ENCODE data around the gene ETS1.

The ETS1 gene

DNA sequence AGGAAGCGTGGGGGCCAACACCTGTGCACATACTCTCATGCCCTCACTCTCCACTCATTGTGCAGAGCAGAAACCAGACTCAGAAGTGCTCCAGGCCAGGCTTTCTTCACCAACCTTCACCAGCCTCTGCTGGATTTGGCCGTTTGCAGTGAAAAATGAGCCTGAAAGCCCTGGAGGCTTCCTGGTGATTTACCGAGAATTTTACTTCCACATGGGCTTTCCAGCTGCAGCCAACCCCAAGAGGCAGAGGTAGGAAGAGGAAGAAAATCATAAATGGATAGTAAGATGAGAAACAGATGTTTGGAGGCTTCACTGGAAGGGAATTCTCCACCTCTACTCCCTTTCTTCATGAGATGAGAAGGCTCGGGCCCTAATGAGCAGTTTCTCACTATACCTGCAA lies 155.4 kb downstream of the ETS1 start:
- no peak overlapping the region for H3K27ac ChIP-seq (ENCODE audit: low read depth, low read length)

DNA sequence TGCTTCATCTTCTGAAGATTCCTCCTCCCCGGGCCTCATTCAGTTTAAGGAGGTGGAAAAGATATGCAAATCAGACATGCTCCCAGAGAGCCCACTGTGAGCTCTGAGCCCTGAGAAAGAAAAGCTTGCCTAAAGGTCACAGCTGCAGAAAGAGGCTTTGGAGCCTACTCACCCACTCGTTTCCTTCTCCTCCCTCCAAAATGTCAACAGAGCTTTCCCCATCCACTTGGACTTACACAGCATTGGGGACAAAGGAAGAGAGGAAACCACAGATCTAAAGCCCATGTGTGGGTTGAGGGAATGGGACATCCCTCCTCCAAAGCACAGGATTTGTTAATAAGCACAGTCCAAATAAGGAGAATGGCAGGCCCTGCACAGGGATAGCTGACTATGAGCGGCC lies 158.4 kb downstream of the ETS1 start:
- Histone ChIP-seq H3K4me1 (ENCODE audit: control insufficient read depth, insufficient read depth, low read length, unreplicated experiment) (no peaks in the 10 kb centered on the region), H3K79me2 (ENCODE audit: control insufficient read depth, insufficient read depth, low read length, unreplicated experiment) (no peaks in the 10 kb centered on the region), H3K4me3 (ENCODE audit: low read depth, low read length) (no peak overlapping the region), H2AFZ (ENCODE audit: low read length, unreplicated experiment) (no peak overlapping the region), H3K36me3 (ENCODE audit: insufficient read depth, low read length) (no peaks in the 10 kb centered on the region), H3K27me3 (ENCODE audit: insufficient read depth, low read length) (no peaks in the 10 kb centered on the region), H3K27ac (ENCODE audit: low read depth, low read length) (no peak overlapping the region)

More for the DNA sequence above, 155.4 kb downstream of the ETS1 start:
- no peak overlapping the region for H3K4me3 ChIP-seq (ENCODE audit: low read depth, low read length)
- no peaks in the 10 kb centered on the region for H3K27me3 ChIP-seq (ENCODE audit: insufficient read depth, low read length)
- no peak overlapping the region for H2AFZ ChIP-seq (ENCODE audit: low read length, unreplicated experiment)
- H3K36me3 ChIP-seq (ENCODE audit: insufficient read depth, low read length) = no peaks in the 10 kb centered on the region
- H3K79me2 ChIP-seq (ENCODE audit: control insufficient read depth, insufficient read depth, low read length, unreplicated experiment) = no peaks in the 10 kb centered on the region
- no peaks in the 10 kb centered on the region for H3K4me1 ChIP-seq (ENCODE audit: control insufficient read depth, insufficient read depth, low read length, unreplicated experiment)

DNA sequence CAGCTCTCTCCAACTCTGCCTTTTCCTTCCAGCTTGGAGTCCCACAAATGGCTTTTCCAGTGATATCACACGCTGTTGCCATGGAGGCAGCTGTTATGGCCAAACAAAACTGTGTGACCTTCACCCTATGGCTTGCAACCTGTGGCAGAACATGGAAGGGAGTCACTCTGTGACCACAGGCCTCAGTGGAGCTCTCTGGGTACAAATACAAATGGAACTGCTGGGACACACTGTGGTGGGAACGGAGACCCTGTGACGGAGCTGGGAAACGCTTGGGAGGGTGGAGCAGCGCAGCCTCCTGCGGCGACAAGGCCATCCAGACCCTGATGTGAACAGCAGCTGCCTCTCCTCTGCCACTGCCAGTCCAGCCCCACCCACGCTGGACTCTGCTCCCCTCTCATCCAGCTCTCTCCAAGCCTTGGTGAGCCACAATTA lies 162.5 kb downstream of the ETS1 start:
- H2AFZ ChIP-seq (ENCODE audit: low read length, unreplicated experiment) = no peak overlapping the region
- H3K79me2 ChIP-seq (ENCODE audit: control insufficient read depth, insufficient read depth, low read length, unreplicated experiment) = no peaks in the 10 kb centered on the region
- H3K4me1 ChIP-seq (ENCODE audit: control insufficient read depth, insufficient read depth, low read length, unreplicated experiment) = peaks cover 17% of the 10 kb centered on the region
- H3K4me3 ChIP-seq (ENCODE audit: low read depth, low read length) = no peak overlapping the region
- H3K36me3 ChIP-seq (ENCODE audit: insufficient read depth, low read length) = no peaks in the 10 kb centered on the region
- no peak overlapping the region for H3K27ac ChIP-seq (ENCODE audit: low read depth, low read length)
- no peaks in the 10 kb centered on the region for H3K27me3 ChIP-seq (ENCODE audit: insufficient read depth, low read length)

DNA sequence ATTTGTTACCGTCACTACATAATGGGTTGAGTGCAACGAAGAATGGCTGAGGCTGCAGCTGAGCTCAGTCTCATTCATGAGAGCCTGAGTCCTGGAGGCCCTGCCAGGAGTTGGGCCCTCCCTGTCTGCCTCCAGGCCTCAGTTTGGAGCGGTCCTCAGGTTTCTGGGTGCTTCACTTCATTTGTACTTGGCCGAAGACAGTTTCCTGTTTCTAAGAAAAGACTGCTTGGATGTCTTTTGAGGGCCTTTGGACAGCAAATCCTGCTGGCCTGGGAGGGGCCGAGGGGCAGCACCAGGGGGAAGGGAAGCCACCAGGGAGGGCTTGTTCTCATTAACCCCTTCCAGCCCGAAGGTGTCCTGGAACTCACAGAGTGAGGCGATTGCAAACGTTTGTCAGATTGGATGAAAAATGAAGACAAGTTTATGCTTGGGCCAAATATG lies 163.1 kb downstream of the ETS1 start:
- no peaks in the 10 kb centered on the region for H3K79me2 ChIP-seq (ENCODE audit: control insufficient read depth, insufficient read depth, low read length, unreplicated experiment)
- no peaks in the 10 kb centered on the region for H3K27me3 ChIP-seq (ENCODE audit: insufficient read depth, low read length)
- H3K4me1 ChIP-seq (ENCODE audit: control insufficient read depth, insufficient read depth, low read length, unreplicated experiment) = peaks cover 17% of the 10 kb centered on the region
- H2AFZ ChIP-seq (ENCODE audit: low read length, unreplicated experiment) = no peak overlapping the region
- H3K4me3 ChIP-seq (ENCODE audit: low read depth, low read length) = no peak overlapping the region
- no peaks in the 10 kb centered on the region for H3K36me3 ChIP-seq (ENCODE audit: insufficient read depth, low read length)
- H3K27ac ChIP-seq (ENCODE audit: low read depth, low read length) = no peak overlapping the region

DNA sequence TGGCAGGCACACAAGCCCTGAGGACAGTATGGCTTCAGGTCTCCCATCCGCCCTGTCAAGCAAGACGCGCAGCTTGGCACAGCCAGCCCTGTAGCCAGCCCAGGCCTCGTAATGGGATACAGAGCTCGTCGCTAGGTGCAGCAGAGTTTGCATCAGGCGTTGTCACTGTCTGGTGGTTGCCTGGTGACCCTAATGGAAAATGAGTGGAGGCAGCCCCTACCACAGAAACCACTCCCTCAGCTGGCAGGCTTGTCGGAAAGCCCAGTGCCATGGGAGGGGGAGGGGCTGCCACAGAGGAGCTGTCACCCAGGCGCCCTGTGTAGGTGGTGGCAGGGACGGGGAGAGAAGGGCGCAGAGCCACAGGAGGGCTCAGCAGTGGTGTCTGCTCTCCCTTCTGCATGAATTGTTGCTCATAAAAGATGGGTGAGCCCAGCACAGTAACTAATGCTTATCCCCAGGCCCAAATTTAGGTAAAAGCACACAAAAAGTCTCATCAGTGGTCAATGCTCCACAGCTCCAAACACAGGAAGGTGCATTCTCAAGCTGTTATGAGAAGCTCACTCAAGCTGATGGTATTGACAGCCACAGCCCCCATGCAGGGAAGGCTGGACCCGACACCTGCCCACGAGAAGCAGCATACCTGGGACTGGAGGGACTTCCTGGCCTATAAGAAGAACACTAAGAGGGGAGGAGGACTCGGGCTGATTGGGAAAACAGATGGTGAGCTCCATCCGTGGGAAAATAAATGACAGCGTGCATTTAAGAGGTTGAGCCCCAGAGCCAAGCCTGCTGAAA lies 164.6 kb downstream of the ETS1 start:
- Histone ChIP-seq H3K36me3 (ENCODE audit: insufficient read depth, low read length) (no peaks in the 10 kb centered on the region), H3K4me3 (ENCODE audit: low read depth, low read length) (no peak overlapping the region), H2AFZ (ENCODE audit: low read length, unreplicated experiment) (no peak overlapping the region), H3K27ac (ENCODE audit: low read depth, low read length) (no peak overlapping the region), H3K27me3 (ENCODE audit: insufficient read depth, low read length) (no peaks in the 10 kb centered on the region), H3K79me2 (ENCODE audit: control insufficient read depth, insufficient read depth, low read length, unreplicated experiment) (no peaks in the 10 kb centered on the region), H3K4me1 (ENCODE audit: control insufficient read depth, insufficient read depth, low read length, unreplicated experiment) (peaks cover 24% of the 10 kb centered on the region)

DNA sequence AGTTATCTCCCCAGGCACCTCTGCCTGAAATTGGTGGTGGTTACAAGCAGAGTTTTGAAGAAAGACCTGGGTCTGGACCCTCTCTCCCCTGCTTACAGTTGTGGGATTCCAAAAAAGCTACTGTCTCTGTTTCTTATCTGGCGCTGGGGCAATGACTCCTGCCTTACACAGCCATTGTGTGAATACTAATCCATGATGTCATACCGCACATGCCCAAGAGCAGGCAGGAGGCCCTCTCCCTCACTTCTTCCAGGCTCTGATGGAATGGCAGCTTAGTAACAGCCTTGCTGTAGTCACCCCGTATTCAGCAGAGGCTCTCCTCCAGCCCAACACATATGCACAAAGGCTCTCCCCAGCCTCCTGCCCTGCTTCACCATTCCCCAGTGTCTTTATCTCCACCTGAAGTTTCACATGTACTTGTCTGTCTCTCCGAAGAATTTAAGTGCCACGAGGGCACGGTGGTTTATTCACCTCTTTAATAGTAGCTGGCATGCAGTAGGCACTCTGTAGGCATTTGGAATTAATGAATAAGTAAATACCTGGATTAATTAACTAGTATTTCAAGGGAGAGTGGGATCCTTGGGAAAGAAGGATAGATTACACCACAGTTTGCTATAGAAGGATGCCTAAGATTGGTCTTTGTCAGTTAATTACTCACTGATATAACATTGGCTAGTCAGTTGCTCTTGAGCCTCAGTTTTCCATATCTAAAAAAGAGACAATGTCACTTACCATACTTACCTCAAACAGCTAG lies 165.6 kb downstream of the ETS1 start:
- Histone ChIP-seq H3K79me2 (ENCODE audit: control insufficient read depth, insufficient read depth, low read length, unreplicated experiment) (no peaks in the 10 kb centered on the region), H3K27me3 (ENCODE audit: insufficient read depth, low read length) (no peaks in the 10 kb centered on the region), H3K4me1 (ENCODE audit: control insufficient read depth, insufficient read depth, low read length, unreplicated experiment) (peaks cover 31% of the 10 kb centered on the region), H3K27ac (ENCODE audit: low read depth, low read length) (peak overlapping the region; percentile 78), H2AFZ (ENCODE audit: low read length, unreplicated experiment) (peak overlapping the region; percentile 48), H3K36me3 (ENCODE audit: insufficient read depth, low read length) (no peaks in the 10 kb centered on the region), H3K4me3 (ENCODE audit: low read depth, low read length) (no peak overlapping the region)

DNA sequence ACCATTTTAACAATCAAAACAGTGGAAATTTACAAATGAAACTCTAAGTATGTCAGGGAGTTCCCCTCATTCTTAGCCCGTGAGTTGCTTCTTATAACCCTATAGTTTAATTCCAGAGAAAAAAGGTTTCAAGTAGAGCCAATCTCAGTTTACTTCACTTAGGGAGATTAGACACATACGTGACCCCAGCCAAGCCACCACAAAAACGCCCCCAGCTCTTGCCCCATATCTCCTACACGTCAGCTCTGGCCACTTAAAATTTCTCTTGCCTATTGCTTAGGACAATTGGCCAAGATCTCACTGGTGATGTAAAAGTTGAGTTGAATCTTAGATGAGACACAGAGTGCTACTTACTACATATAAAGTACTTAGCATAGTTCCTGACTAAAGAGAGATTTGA lies 166.4 kb downstream of the ETS1 start:
- peak overlapping the region; percentile 48 for H2AFZ ChIP-seq (ENCODE audit: low read length, unreplicated experiment)
- no peaks in the 10 kb centered on the region for H3K27me3 ChIP-seq (ENCODE audit: insufficient read depth, low read length)
- H3K4me3 ChIP-seq (ENCODE audit: low read depth, low read length) = no peak overlapping the region
- peaks cover 32% of the 10 kb centered on the region for H3K4me1 ChIP-seq (ENCODE audit: control insufficient read depth, insufficient read depth, low read length, unreplicated experiment)
- no peaks in the 10 kb centered on the region for H3K36me3 ChIP-seq (ENCODE audit: insufficient read depth, low read length)
- peak overlapping the region; percentile 78 for H3K27ac ChIP-seq (ENCODE audit: low read depth, low read length)
- no peaks in the 10 kb centered on the region for H3K79me2 ChIP-seq (ENCODE audit: control insufficient read depth, insufficient read depth, low read length, unreplicated experiment)

DNA sequence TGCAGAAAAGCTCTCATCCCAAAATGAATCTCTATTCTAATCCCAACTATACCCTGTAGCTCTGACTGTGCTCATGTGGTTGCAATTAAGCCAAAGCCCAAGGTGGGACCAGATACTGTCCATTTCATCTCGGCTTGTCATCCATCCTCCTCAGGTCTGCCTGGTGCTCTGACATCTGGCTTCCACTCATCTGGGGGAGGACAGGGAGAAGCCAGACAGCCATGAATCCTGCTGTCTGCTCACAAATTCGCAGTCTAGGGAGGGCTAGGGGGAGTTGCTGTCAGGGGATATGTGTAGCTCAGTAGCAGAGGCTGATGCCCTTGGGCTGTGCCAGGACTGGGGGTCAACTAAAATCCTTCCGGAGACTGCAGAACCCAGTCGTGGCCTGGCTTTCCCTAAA lies 167.1 kb downstream of the ETS1 start:
- Histone ChIP-seq H3K27ac (ENCODE audit: low read depth, low read length) (peak overlapping the region; percentile 78), H3K36me3 (ENCODE audit: insufficient read depth, low read length) (no peaks in the 10 kb centered on the region), H2AFZ (ENCODE audit: low read length, unreplicated experiment) (no peak overlapping the region), H3K4me1 (ENCODE audit: control insufficient read depth, insufficient read depth, low read length, unreplicated experiment) (peaks cover 32% of the 10 kb centered on the region), H3K79me2 (ENCODE audit: control insufficient read depth, insufficient read depth, low read length, unreplicated experiment) (no peaks in the 10 kb centered on the region), H3K27me3 (ENCODE audit: insufficient read depth, low read length) (no peaks in the 10 kb centered on the region), H3K4me3 (ENCODE audit: low read depth, low read length) (no peak overlapping the region)

DNA sequence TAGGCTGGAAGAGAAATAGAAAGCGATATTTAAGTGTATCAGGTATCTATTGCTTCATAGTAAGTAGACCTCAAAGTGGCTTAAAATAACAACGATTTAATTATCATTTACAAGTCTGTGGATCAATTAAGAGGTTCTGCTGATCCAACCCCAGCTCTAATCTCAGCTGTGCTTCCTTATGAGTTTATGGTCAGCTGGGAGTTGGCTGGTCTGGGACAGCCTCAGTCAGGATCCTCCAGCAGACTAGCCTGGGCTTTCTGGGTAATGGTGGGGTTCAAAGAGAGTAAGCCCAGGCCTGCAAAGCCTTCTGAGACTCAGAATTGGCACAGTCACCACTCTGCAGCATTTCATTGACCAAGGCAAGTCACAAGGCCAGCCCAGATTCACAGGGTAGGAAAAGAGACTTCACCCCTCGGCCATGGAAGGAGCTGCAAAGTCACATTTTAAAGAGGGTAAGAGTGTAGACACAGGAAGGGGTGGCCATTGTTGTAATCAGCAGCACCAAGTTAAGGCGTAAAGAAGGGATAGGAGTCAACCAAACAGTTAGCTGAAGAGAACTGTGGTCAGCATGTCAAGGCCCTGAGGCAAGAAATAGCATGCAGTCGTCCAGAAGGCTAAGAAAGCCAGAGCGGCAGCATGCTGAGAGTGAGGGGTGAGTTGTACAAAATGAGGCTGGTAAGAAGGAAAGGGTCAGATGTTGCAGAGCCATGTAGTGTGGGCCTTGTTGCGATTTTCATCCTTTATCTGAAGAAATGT lies 168.2 kb downstream of the ETS1 start:
- Histone ChIP-seq H3K4me3 (ENCODE audit: low read depth, low read length) (no peak overlapping the region), H3K4me1 (ENCODE audit: control insufficient read depth, insufficient read depth, low read length, unreplicated experiment) (peaks cover 32% of the 10 kb centered on the region), H3K27me3 (ENCODE audit: insufficient read depth, low read length) (no peaks in the 10 kb centered on the region), H3K79me2 (ENCODE audit: control insufficient read depth, insufficient read depth, low read length, unreplicated experiment) (no peaks in the 10 kb centered on the region), H3K27ac (ENCODE audit: low read depth, low read length) (no peak overlapping the region), H2AFZ (ENCODE audit: low read length, unreplicated experiment) (no peak overlapping the region), H3K36me3 (ENCODE audit: insufficient read depth, low read length) (no peaks in the 10 kb centered on the region)

DNA sequence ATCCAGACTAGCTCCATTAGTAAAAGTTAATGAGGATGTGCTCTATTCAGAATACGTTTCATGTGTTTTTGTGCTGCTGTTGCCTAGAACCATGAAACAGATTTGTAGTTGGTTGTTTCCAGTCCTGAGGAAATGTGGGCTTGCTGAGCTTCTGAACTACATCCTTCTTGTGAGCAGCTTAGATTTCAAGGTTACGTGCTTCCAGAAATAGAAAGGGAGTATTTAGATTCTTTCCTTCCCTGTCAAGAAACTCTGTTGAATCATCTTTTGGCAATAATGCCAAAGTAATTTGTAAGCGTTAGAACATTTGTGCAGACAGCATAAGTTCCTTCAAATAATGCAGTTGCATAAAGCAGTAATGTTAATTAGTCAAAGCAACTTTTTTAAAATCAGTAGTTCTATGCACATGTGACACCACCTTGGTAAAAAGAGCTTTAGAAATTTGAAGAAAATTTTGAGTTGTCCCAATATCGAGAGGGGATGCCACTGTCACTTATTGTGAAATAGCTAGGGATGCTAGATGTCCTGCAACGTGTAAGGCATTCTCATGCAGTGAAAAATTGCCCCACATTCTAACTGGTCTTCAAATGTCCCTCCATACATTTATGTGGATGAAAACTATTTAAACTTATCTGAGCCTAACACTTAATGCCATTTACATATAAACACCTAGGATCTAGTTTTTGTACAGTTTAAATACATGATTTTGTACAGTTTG lies 169.6 kb downstream of the ETS1 start:
- H3K27ac ChIP-seq (ENCODE audit: low read depth, low read length) = peak overlapping the region; percentile 48
- no peaks in the 10 kb centered on the region for H3K36me3 ChIP-seq (ENCODE audit: insufficient read depth, low read length)
- no peaks in the 10 kb centered on the region for H3K27me3 ChIP-seq (ENCODE audit: insufficient read depth, low read length)
- peak overlapping the region; percentile 15 for H2AFZ ChIP-seq (ENCODE audit: low read length, unreplicated experiment)
- no peak overlapping the region for H3K4me3 ChIP-seq (ENCODE audit: low read depth, low read length)
- no peaks in the 10 kb centered on the region for H3K79me2 ChIP-seq (ENCODE audit: control insufficient read depth, insufficient read depth, low read length, unreplicated experiment)
- peaks cover 37% of the 10 kb centered on the region for H3K4me1 ChIP-seq (ENCODE audit: control insufficient read depth, insufficient read depth, low read length, unreplicated experiment)

Measured in ACC112 (cell line).